Measurements from ENCODE around the gene SCAP.

DNA sequence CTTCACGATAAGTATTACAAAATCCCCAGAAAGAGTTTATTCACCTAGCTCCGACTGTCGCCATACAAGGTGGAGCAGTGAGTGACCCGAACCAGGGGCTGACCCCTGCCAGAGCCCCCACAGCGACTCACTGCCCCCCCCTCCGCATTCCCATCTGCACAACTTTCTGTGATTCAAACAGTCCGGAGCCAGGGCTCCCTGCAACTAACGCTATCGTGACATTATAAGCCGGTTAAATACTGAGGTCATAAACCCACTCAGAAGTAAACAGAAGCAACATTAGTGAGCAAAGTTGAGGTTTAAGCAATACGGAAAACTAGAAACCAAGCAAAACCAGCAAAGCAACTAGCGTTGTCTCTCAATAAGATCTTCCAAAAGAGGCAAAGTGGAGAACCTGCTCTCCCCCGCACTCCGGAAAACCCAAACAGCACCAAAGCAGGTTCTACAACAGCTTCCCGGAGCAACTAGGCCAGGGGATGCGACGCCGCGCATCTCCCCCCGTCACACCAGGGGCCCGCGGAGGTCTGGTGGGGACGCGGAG lies 642 bp downstream of the SCAP start:
- TF ChIP-seq GATA2 (IDR thresholded peaks at IDR 0.05; ENCODE audit: low read depth, low read length) (no peak), GATA3 (IDR thresholded peaks at IDR 0.05; ENCODE audit: low read depth, low read length) (no peak)

Data from SH-SY5Y (cell line).